ENCODE results near the gene CAPN2.

DNA sequence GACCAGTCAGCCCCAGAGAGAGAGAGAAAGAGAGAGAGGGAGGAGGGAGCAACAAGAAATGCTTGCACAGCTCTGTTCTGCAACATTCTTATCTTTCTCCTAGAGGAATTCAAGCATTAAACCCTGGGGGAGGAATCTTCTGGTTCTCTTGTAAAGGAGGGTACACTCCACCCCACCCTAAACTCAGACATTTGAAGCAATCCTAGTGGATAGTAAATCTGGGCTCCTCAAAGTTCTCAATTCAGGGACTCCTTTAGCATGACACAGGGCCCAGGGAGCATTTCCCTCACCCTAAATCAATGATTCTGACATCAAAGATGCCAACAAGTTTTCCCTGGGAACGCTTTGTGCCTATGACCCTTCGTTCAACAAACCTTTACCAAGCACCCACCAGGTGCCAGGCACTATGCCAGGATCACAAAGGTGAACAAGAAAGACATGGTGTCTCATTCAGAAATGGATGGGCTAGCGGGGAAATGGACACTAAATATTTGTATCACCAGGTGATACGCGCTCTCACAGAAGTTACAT lies 11.9 kb upstream of the CAPN2 start:
- no peak for TF ChIP-seq EZH2phosphoT487 (IDR thresholded peaks at IDR 0.05; ENCODE audit: low read length)
- TF ChIP-seq, protein P1, sequence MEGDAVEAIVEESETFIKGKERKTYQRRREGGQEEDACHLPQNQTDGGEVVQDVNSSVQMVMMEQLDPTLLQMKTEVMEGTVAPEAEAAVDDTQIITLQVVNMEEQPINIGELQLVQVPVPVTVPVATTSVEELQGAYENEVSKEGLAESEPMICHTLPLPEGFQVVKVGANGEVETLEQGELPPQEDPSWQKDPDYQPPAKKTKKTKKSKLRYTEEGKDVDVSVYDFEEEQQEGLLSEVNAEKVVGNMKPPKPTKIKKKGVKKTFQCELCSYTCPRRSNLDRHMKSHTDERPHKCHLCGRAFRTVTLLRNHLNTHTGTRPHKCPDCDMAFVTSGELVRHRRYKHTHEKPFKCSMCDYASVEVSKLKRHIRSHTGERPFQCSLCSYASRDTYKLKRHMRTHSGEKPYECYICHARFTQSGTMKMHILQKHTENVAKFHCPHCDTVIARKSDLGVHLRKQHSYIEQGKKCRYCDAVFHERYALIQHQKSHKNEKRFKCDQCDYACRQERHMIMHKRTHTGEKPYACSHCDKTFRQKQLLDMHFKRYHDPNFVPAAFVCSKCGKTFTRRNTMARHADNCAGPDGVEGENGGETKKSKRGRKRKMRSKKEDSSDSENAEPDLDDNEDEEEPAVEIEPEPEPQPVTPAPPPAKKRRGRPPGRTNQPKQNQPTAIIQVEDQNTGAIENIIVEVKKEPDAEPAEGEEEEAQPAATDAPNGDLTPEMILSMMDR (IDR thresholded peaks at IDR 0.05; ENCODE audit: low read length), result no peak
- no peak for TF ChIP-seq EZH2 (optimal IDR thresholded peaks at IDR 0.05; ENCODE audit: low read depth, low read length)
